ENCODE results near the gene VIL1.

Gene VIL1

DNA sequence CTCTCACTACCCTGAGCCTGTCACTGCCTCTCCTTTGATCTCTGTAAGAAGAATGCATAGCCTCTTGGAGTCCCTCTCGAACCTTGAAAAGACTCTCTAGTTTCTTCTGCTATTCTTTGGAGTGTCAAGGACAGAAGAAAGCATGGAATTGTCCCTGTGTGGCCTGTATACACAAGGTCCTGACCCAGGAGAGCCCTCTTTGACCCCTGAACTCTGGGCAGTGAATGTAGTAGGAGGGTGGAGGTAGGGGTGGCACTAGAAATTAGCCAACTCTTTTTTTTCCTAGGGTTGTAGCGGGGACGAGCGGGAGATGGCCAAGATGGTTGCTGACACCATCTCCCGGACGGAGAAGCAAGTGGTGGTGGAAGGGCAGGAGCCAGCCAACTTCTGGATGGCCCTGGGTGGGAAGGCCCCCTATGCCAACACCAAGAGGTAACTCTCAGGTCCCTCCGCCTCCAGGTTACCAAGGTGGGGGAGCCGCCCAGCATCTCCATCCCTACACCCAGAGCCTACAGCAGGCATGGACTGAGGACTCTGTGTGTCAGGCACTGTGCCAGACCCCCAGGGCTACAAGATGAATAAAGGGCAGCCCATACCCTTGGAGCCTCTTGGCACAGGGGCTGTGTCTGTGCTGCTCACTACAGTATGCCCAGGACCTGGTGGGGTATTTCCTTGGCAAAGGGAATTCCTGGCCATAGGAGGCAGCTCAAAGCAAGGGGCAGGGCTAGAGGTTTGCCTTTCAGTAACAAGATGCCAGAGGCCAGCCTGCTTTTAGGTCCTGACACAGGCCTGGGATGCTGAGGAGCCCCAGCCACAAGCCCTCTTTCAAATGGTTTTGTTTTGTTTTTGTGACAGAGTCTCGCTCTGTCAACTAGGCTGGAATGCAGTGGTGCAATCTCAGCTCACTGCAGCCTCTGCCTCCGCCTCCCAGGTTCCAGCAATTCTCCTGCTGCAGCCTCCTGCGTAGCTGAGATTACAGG lies 16.4 kb downstream of the VIL1 start:
- no peak for DNase-seq (ENCODE audit: extremely low spot score)
- ChIA-PET CTCF (no interaction called here), POLR2A (no interaction called here)
- TF ChIP-seq FOXK2 (IDR thresholded peaks at IDR 0.05) (no peak), SP1 (IDR thresholded peaks at IDR 0.05) (no peak), HDGF (IDR thresholded peaks at IDR 0.05; ENCODE audit: borderline replicate concordance) (no peak), CTBP1 (IDR thresholded peaks at IDR 0.05; ENCODE audit: borderline replicate concordance) (no peak), FOXM1 (IDR thresholded peaks at IDR 0.05; ENCODE audit: borderline replicate concordance) (no peak), SUZ12 (IDR thresholded peaks at IDR 0.05) (no peak), LEF1 (IDR thresholded peaks at IDR 0.05; ENCODE audit: borderline replicate concordance) (no peak), FOXA1 (IDR thresholded peaks at IDR 0.05) (no peak), ELF4 (IDR thresholded peaks at IDR 0.05) (no peak), ARNT (IDR thresholded peaks at IDR 0.05) (no peak), ZNF384 (IDR thresholded peaks at IDR 0.05) (no peak), L3MBTL2 (conservative IDR thresholded peaks at IDR 0.05) (no peak)

DNA sequence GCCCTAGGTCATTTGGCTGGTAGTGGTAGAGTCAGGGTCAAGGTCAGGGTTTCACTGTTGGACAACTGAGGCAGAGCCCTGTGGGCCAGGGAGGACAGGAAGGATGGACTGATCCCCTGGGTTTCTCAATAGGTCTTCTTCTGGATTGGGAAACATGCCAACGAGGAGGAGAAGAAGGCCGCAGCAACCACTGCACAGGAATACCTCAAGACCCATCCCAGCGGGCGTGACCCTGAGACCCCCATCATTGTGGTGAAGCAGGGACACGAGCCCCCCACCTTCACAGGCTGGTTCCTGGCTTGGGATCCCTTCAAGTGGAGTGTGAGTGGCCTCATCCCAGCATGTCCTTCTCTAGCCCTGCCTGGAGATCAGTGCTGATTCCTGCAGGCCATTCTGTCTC lies 18.1 kb downstream of the VIL1 start:
- CTCF ChIA-PET = no interaction called here
- POLR2A ChIA-PET = no interaction called here
- no peak for DNase-seq (ENCODE audit: extremely low spot score)
- TF ChIP-seq NFRKB (IDR thresholded peaks at IDR 0.05) (no peak), TARDBP (IDR thresholded peaks at IDR 0.05) (no peak), HDGF (IDR thresholded peaks at IDR 0.05; ENCODE audit: borderline replicate concordance) (no peak), ELF4 (IDR thresholded peaks at IDR 0.05) (no peak)
- TF ChIP-seq, protein P1, sequence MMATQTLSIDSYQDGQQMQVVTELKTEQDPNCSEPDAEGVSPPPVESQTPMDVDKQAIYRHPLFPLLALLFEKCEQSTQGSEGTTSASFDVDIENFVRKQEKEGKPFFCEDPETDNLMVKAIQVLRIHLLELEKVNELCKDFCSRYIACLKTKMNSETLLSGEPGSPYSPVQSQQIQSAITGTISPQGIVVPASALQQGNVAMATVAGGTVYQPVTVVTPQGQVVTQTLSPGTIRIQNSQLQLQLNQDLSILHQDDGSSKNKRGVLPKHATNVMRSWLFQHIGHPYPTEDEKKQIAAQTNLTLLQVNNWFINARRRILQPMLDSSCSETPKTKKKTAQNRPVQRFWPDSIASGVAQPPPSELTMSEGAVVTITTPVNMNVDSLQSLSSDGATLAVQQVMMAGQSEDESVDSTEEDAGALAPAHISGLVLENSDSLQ (IDR thresholded peaks at IDR 0.05) = no peak

DNA sequence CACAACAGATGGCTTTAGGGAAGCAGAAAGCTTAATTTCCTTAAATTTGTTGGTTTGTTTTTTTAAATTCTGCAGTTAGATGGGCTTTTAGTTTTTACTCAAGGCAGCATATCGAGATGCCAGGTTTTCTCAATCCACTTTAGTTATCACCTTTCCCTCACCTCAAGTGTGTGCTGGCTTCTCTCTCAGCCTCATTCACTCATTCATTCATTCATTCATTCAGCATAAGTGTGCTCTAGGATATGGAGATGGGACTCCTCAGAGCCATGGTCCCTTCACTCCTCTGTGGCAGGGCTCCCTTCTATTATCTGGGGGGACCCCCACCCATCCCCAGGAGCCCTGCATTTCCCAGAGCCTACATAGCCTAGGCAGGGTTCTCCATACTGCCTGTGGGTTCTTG lies 19.0 kb downstream of the VIL1 start:
- no peak for DNase-seq (ENCODE audit: extremely low spot score)
- POLR2A ChIA-PET = no interaction called here
- TF ChIP-seq NFRKB (IDR thresholded peaks at IDR 0.05) (no peak), L3MBTL2 (conservative IDR thresholded peaks at IDR 0.05) (no peak), FOXM1 (IDR thresholded peaks at IDR 0.05; ENCODE audit: borderline replicate concordance) (no peak), FOXA1 (IDR thresholded peaks at IDR 0.05) (no peak), ZNF384 (IDR thresholded peaks at IDR 0.05) (no peak), BHLHE40 (IDR thresholded peaks at IDR 0.05; ENCODE audit: borderline replicate concordance) (no peak), SUZ12 (IDR thresholded peaks at IDR 0.05) (no peak)
- TF ChIP-seq, protein P1 (IDR thresholded peaks at IDR 0.05) = no peak
- CTCF ChIA-PET = no interaction called here

DNA sequence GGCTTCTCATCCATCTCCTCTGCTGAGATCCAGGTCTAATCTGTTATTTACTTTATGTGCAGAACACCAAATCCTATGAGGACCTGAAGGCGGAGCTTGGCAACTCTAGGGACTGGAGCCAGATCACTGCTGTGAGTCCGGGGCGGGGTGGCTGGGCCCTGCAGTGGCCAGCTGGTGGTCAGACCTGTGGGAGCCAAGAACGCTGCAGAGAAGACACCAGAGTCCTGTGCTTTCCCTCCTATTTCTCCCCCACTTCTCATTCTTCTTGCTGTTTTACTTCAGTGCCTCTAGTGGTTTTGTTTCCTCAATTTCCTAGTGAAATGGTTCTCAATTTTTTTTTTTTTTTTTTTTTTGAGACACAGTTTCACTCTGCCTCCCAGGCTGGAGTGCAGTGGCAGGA lies 19.7 kb downstream of the VIL1 start:
- ChIA-PET POLR2A (no interaction called here), CTCF (no interaction called here)
- DNase-seq (ENCODE audit: extremely low spot score) = no peak
- TF ChIP-seq ELF4 (IDR thresholded peaks at IDR 0.05) (no peak), TARDBP (IDR thresholded peaks at IDR 0.05) (no peak), ARNT (IDR thresholded peaks at IDR 0.05) (no peak), HDGF (IDR thresholded peaks at IDR 0.05; ENCODE audit: borderline replicate concordance) (no peak), LEF1 (IDR thresholded peaks at IDR 0.05; ENCODE audit: borderline replicate concordance) (no peak), NFRKB (IDR thresholded peaks at IDR 0.05) (no peak), FOXA1 (IDR thresholded peaks at IDR 0.05) (no peak), SUZ12 (IDR thresholded peaks at IDR 0.05) (no peak), CTBP1 (IDR thresholded peaks at IDR 0.05; ENCODE audit: borderline replicate concordance) (no peak), L3MBTL2 (conservative IDR thresholded peaks at IDR 0.05) (no peak)
- TF ChIP-seq, protein P1 (IDR thresholded peaks at IDR 0.05) = no peak

DNA sequence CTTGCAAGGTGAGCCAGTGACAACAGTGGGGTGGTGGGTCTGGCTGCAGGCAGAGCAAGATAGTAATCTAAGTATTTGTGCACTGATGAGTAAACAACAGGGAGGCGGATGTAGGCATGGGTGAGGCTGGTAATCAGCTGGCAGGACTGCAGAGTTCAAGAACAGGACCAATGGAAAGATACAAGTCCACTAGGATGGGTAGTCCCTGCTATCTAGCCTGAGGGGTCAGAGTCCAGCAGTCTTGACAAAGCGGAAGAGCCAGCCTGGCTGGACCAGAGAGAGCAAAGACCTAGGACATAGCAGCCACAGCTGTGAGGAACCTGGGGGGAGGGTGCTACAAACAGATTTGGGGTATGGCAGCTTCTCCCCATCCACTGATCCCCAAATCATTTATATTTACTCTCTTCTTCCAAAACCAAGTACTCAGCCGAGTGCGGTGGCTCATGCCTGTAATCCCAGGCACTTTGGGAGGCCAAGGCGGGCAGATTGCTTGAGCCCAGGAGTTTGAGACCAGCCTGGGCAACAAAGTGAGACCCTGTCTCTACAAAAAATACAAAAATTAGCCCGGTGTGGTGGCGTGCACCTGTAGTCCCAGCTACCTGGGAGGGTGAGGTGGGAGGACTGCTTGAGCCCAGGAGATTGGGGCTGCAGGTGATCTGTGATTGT lies 25.9 kb downstream of the VIL1 start:
- ChIA-PET POLR2A (no interaction called here), CTCF (interaction anchor here (0.9 kb wide), 1 partner anchor 26 kb away, joined by 3 read pairs; no protein-coding TSS in a partner anchor)
- TF ChIP-seq L3MBTL2 (conservative IDR thresholded peaks at IDR 0.05) (no peak), CTBP1 (IDR thresholded peaks at IDR 0.05; ENCODE audit: borderline replicate concordance) (no peak), SUZ12 (IDR thresholded peaks at IDR 0.05) (no peak), HDGF (IDR thresholded peaks at IDR 0.05; ENCODE audit: borderline replicate concordance) (no peak), FOXK2 (IDR thresholded peaks at IDR 0.05) (no peak), TARDBP (IDR thresholded peaks at IDR 0.05) (no peak), ARNT (IDR thresholded peaks at IDR 0.05) (no peak)
- TF ChIP-seq, protein P1 (IDR thresholded peaks at IDR 0.05) = no peak
- no peak for DNase-seq (ENCODE audit: extremely low spot score)

DNA sequence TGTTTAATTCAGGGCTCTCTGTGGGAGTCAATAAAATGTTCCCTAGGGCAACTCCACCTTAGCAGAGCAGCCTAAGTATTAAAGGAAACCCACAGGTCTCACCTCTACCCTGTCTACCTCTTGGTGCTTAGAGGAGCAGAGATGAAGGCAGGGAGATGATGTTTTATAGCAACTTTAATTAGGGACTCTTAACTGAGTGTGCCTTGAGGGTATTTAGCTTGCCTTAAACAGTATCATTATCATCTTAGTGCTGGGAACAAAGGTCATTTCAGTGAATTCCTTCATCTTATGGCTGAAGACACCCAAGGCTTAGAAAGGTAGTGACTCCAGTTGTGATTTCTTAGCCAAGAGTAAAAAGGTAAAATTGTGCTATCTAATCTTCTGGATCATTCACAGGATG lies 26.7 kb downstream of the VIL1 start:
- ChIA-PET CTCF (no interaction called here), POLR2A (no interaction called here)
- DNase-seq (ENCODE audit: extremely low spot score) = no peak
- TF ChIP-seq, protein P1 (IDR thresholded peaks at IDR 0.05) = no peak
- TF ChIP-seq SUZ12 (IDR thresholded peaks at IDR 0.05) (no peak), ELF4 (IDR thresholded peaks at IDR 0.05) (no peak), TARDBP (IDR thresholded peaks at IDR 0.05) (no peak), SP1 (IDR thresholded peaks at IDR 0.05) (no peak), L3MBTL2 (conservative IDR thresholded peaks at IDR 0.05) (no peak), FOXA1 (IDR thresholded peaks at IDR 0.05) (no peak), CTBP1 (IDR thresholded peaks at IDR 0.05; ENCODE audit: borderline replicate concordance) (no peak), NFRKB (IDR thresholded peaks at IDR 0.05) (no peak), ZNF384 (IDR thresholded peaks at IDR 0.05) (no peak), FOXM1 (IDR thresholded peaks at IDR 0.05; ENCODE audit: borderline replicate concordance) (no peak), FOXK2 (IDR thresholded peaks at IDR 0.05) (no peak), BHLHE40 (IDR thresholded peaks at IDR 0.05; ENCODE audit: borderline replicate concordance) (no peak), HDGF (IDR thresholded peaks at IDR 0.05; ENCODE audit: borderline replicate concordance) (no peak), LEF1 (IDR thresholded peaks at IDR 0.05; ENCODE audit: borderline replicate concordance) (no peak), ARNT (IDR thresholded peaks at IDR 0.05) (no peak)

Measured in HEK293T (cell line).